ENCODE measurements around the gene PER2.

DNA sequence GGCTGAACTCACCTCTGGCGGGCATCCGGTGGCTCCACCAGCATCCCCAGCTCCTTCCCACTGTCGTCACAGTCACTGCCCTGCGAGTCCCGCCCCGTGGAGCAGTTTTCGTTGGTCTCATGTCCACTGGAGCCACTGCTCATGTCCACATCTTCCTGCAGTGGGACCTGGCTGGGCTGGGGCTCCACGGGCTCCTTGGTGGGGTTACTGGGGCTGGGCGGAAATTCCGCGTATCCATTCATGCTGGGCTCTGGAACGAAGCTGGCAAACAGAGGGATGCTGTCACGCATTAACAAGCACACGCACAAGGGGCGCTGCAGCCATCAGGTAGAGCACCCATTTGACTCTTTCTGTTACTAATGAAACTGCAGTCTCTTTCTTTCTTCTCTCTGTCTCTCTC, 10.7 kb downstream of the PER2 start:
- TF ChIP-seq EZH2phosphoT487 (IDR thresholded peaks at IDR 0.05; ENCODE audit: insufficient read depth, low read depth): no peak
- no peak for TF ChIP-seq EZH2 (IDR thresholded peaks at IDR 0.05; ENCODE audit: insufficient read depth, poor library complexity, severe bottlenecking)

Data from GM23248 (cell line).